Loucy (cell line): ENCODE data around the gene USP17L18.
"Not testable (repeated sequence)": the region's sequence is repeated elsewhere in the genome, so short reads cannot be mapped to it uniquely, and the experiment has no call there.

Experiments used
- H2AFZ ChIP-seq: fragments of 200-600 bp; sonication (generic); 2 replicates; pipeline ENCODE4 v1.6.0; 2016; ENCODE audit warnings: antibody characterized with exemption, mild to moderate bottlenecking, low read length, moderate library complexity
- H3F3A ChIP-seq: fragments of 200-600 bp; 2 replicates; pipeline ENCODE4 v1.6.0; 2016; ENCODE audit warnings: antibody characterized with exemption, low read depth, mild to moderate bottlenecking
- H3K27me3 ChIP-seq: fragments of 200-600 bp; sonication (generic); 2 replicates; pipeline ENCODE4 v1.6.1; 2014; ENCODE audit warnings: low read length, mild to moderate bottlenecking; ENCODE audit not compliant: insufficient read depth, poor library complexity, severe bottlenecking
- H3K36me3 ChIP-seq: fragments of 200-600 bp; sonication (generic); 2 replicates; pipeline ENCODE4 v1.6.1; 2016; ENCODE audit warnings: low read length; ENCODE audit not compliant: insufficient read depth
- H3K4me1 ChIP-seq: fragments of 200-600 bp; sonication (generic); 2 replicates; pipeline ENCODE4 v1.5.1; 2014; ENCODE audit warnings: low read length, mild to moderate bottlenecking; ENCODE audit not compliant: insufficient read depth, poor library complexity, severe bottlenecking
- H3K4me2 ChIP-seq: fragments of 200-600 bp; sonication (generic); 2 replicates; pipeline ENCODE4 v1.6.0; 2014; ENCODE audit warnings: antibody characterized with exemption, low read length, low read depth, mild to moderate bottlenecking; ENCODE audit not compliant: poor library complexity, severe bottlenecking
- H3K4me3 ChIP-seq: fragments of 200-600 bp; sonication (generic); 2 replicates; pipeline ENCODE4 v1.5.1; 2014; ENCODE audit warnings: low read length, mild to moderate bottlenecking, mixed read lengths; ENCODE audit not compliant: poor library complexity, severe bottlenecking
- H3K79me2 ChIP-seq: fragments of 200-600 bp; sonication (generic); 2 replicates; pipeline ENCODE4 v1.6.1; 2014; ENCODE audit warnings: low read length; ENCODE audit not compliant: insufficient read depth
- H3K9ac ChIP-seq: fragments of 200-600 bp; sonication (generic); 2 replicates; pipeline ENCODE4 v1.6.0; 2014; ENCODE audit warnings: mild to moderate bottlenecking, low read depth, low read length, moderate library complexity; ENCODE audit not compliant: poor library complexity, severe bottlenecking
- H3K9me2 ChIP-seq: fragments of 200-600 bp; sonication (generic); replicated peaks from 2 replicates; pipeline ENCODE4 v1.6.1; 2016; ENCODE audit warnings: low read depth, low read length, mixed read lengths
- H3K9me3 ChIP-seq: fragments of 200-600 bp; sonication (generic); 2 replicates; pipeline ENCODE4 v1.6.1; 2014; ENCODE audit warnings: mild to moderate bottlenecking, antibody characterized with exemption, low read length, low read depth; ENCODE audit not compliant: insufficient read depth
- H4K20me1 ChIP-seq: fragments of 200-600 bp; sonication (generic); 2 replicates; pipeline ENCODE4 v1.6.0; 2014; ENCODE audit warnings: antibody characterized with exemption, low read length, mild to moderate bottlenecking; ENCODE audit not compliant: insufficient read depth, poor library complexity, severe bottlenecking

The USP17L18 gene

GRCh38 chr4:9234085-9234484 is 14.3 kb upstream of the USP17L18 start, which contains the start of gene USP17L15:
Gene USP17L15 (plus strand): TSS chr4:9234385. CDS start chr4:9234385, 0 bp downstream.
- not testable (repeated sequence) for H2AFZ ChIP-seq, H3K9me2 ChIP-seq, H3K4me1 ChIP-seq, H4K20me1 ChIP-seq, H3K4me3 ChIP-seq, H3K79me2 ChIP-seq, H3K4me2 ChIP-seq, H3K36me3 ChIP-seq, H3K27me3 ChIP-seq, H3K9me3 ChIP-seq, H3K9ac ChIP-seq, H3F3A ChIP-seq

- H3K4me2 ChIP-seq, H3F3A ChIP-seq, H2AFZ ChIP-seq, H3K9ac ChIP-seq, H3K9me3 ChIP-seq, H3K4me1 ChIP-seq, H4K20me1 ChIP-seq, H3K9me2 ChIP-seq, H3K4me3 ChIP-seq, H3K27me3 ChIP-seq, H3K79me2 ChIP-seq, H3K36me3 ChIP-seq: not testable (repeated sequence)
Measured at GRCh38 chr4:9238461-9238860, 10.0 kb upstream of the USP17L18 start.

GRCh38 chr4:9243579-9243978 is 4.9 kb upstream of the USP17L18 start, which contains the start of gene USP17L17:
Gene USP17L17 (plus strand): TSS chr4:9243879. CDS start chr4:9243879, 0 bp downstream.
- H4K20me1 ChIP-seq, H3K9ac ChIP-seq, H2AFZ ChIP-seq, H3F3A ChIP-seq, H3K4me2 ChIP-seq, H3K9me2 ChIP-seq, H3K9me3 ChIP-seq, H3K27me3 ChIP-seq, H3K4me1 ChIP-seq, H3K4me3 ChIP-seq, H3K36me3 ChIP-seq, H3K79me2 ChIP-seq: not testable (repeated sequence)

- not testable (repeated sequence) for H3K9ac ChIP-seq, H4K20me1 ChIP-seq, H3F3A ChIP-seq, H3K4me3 ChIP-seq, H3K9me2 ChIP-seq, H3K4me1 ChIP-seq, H3K9me3 ChIP-seq, H3K79me2 ChIP-seq, H2AFZ ChIP-seq, H3K36me3 ChIP-seq, H3K4me2 ChIP-seq, H3K27me3 ChIP-seq
Measured at GRCh38 chr4:9253078-9253477, 4.6 kb downstream of the USP17L18 start, which contains the start of gene USP17L19. Gene USP17L19 (plus strand): TSS chr4:9253378. CDS start chr4:9253378, 0 bp downstream.

GRCh38 chr4:9257824-9258223 is 9.4 kb downstream of the USP17L18 start, which contains the start of gene USP17L20:
Gene USP17L20 (plus strand): TSS chr4:9258124. CDS start chr4:9258124, 0 bp downstream.
- not testable (repeated sequence) for H4K20me1 ChIP-seq, H3K9ac ChIP-seq, H3K36me3 ChIP-seq, H3K4me1 ChIP-seq, H3K9me2 ChIP-seq, H3F3A ChIP-seq, H3K27me3 ChIP-seq, H3K9me3 ChIP-seq, H3K79me2 ChIP-seq, H3K4me3 ChIP-seq, H3K4me2 ChIP-seq, H2AFZ ChIP-seq

GRCh38 chr4:9262572-9262971 is 14.1 kb downstream of the USP17L18 start, which contains the start of gene USP17L21:
Gene USP17L21 (plus strand): TSS chr4:9262872. CDS start chr4:9262872, 0 bp downstream.
- not testable (repeated sequence) for H3K9me2 ChIP-seq, H2AFZ ChIP-seq, H3F3A ChIP-seq, H3K27me3 ChIP-seq, H3K4me1 ChIP-seq, H3K36me3 ChIP-seq, H3K9ac ChIP-seq, H3K9me3 ChIP-seq, H3K79me2 ChIP-seq, H3K4me2 ChIP-seq, H3K4me3 ChIP-seq, H4K20me1 ChIP-seq

GRCh38 chr4:9267319-9267718 is 18.9 kb downstream of the USP17L18 start, which contains the start of gene USP17L22:
Gene USP17L22 (plus strand): TSS chr4:9267619. CDS start chr4:9267619, 0 bp downstream.
- not testable (repeated sequence) for H2AFZ ChIP-seq, H3K9me3 ChIP-seq, H3K4me3 ChIP-seq, H3K4me2 ChIP-seq, H3F3A ChIP-seq, H3K79me2 ChIP-seq, H4K20me1 ChIP-seq, H3K9me2 ChIP-seq, H3K9ac ChIP-seq, H3K4me1 ChIP-seq, H3K36me3 ChIP-seq, H3K27me3 ChIP-seq
